Measurements from ENCODE around the gene GPR153.

Gene GPR153

GRCh38 chr1:6198646-6199297, 62.1 kb downstream of the GPR153 start:
- peak; percentile 24 for DNase-seq

DNA sequence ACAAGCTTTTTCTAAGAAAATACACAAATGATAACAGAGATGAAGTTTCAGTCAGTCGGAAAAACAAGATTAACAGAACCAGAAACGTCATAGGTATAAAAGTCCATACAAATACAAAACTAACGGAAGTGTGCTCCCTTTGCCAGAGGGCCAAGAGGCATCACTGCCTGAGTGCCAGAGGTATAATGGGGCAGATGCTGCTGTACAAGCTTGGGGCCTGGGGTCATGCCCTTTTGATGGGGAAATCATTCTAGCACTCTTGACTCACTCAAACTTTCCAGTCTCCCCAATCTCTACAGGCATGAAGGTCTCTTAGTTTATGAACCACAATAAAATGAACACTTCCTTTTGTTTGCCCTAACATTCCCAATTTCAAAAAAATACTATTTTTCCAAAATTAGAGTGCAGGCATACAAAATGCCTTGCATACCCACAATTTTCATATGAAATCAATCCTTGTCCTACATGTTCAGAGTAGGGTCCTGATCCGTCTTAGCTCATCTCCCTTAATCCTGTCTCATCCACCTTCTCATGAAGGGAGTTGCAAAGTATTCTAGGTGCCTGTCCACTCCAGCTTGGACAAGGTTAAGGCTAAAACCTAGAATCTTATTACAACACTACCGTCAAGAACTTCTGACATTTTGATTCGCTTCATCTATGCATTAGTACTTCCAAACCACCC, 63.0 kb downstream of the GPR153 start:
- DNase-seq = no peak
